Fibroblast of lung (primary cell): ENCODE measurements around the gene ISG15. TPM values are rescaled to one million over a fixed set of nuclear protein-coding genes. Genes with fewer than 3 reads are reported as not detected.

ENCODE experiments used
- DNase-seq, 2 donors: peaks; one replicate each; pipeline versions ENCODE4 v3.0.0 to v3.0.0-alpha.2; 2010; ENCODE audit warnings: low read depth in 2 of 2
- H2AFZ ChIP-seq: 2 replicates; pipeline ENCODE4 v1.5.1; 2012; ENCODE audit warnings: low read length, control low read depth, inconsistent platforms
- H3K27ac ChIP-seq: 2 replicates; pipeline ENCODE4 v1.5.1; 2011; ENCODE audit warnings: low read length, control low read depth; ENCODE audit not compliant: insufficient read depth
- H3K27me3 ChIP-seq: 2 replicates; pipeline ENCODE4 v1.5.1; 2011; ENCODE audit warnings: mild to moderate bottlenecking, low read length; ENCODE audit not compliant: control insufficient read depth, insufficient read depth
- H3K36me3 ChIP-seq: 2 replicates; pipeline ENCODE4 v1.5.1; 2011; ENCODE audit warnings: low read length; ENCODE audit not compliant: control insufficient read depth, insufficient read depth
- H3K4me1 ChIP-seq: 2 replicates; pipeline ENCODE4 v1.5.1; 2011; ENCODE audit warnings: low read length; ENCODE audit not compliant: control insufficient read depth, insufficient read depth; ENCODE audit errors: extremely low read depth
- H3K4me2 ChIP-seq: 2 replicates; pipeline ENCODE4 v1.5.1; 2011; ENCODE audit warnings: low read length, control low read depth; ENCODE audit not compliant: insufficient read depth; ENCODE audit errors: extremely low read depth
- H3K4me3 ChIP-seq, 4 experiments: fragments of 200-600 bp in 1 of 4; sonication (generic) in 1 of 4; replicated peaks in 1 of 4; 2 replicates each; pipeline ENCODE4 v1.5.1; 2011 to 2016; ENCODE audit warnings: low read length in 4 of 4, low read depth in 3 of 4, mild to moderate bottlenecking in 3 of 4, control low read depth in 2 of 4, inconsistent platforms in 1 of 4, mixed read lengths in 1 of 4; ENCODE audit not compliant: insufficient read depth in 1 of 4; ENCODE audit errors: control extremely low read depth in 1 of 4
- H3K79me2 ChIP-seq: 2 replicates; pipeline ENCODE4 v1.5.1; 2012; ENCODE audit warnings: mild to moderate bottlenecking, low read length, inconsistent platforms; ENCODE audit not compliant: control insufficient read depth, insufficient read depth
- H3K9ac ChIP-seq: 2 replicates; pipeline ENCODE4 v1.5.1; 2011; ENCODE audit warnings: mild to moderate bottlenecking, low read length, control low read depth; ENCODE audit not compliant: insufficient read depth
- H3K9me3 ChIP-seq: 2 replicates; pipeline ENCODE4 v1.5.1; 2012; ENCODE audit warnings: low read depth, low read length; ENCODE audit not compliant: control insufficient read depth, insufficient read depth
- H4K20me1 ChIP-seq: 2 replicates; pipeline ENCODE4 v1.5.1; 2011; ENCODE audit warnings: low read length; ENCODE audit not compliant: control insufficient read depth, insufficient read depth; ENCODE audit errors: extremely low read depth
- EZH2 ChIP-seq: IDR thresholded peaks from 2 replicates; pipeline ENCODE4 v1.5.1; 2012; ENCODE audit warnings: low read length, control low read depth, mild to moderate bottlenecking; ENCODE audit errors: missing control alignments
- polyA plus RNA-seq, 2 donors: library from polyadenylated mRNA; depleted of rRNA in 1 of 2; stranded (reverse) in 1 of 2; unstranded in 1 of 2; fragments of >200 nt; gene quantifications; 2 replicates each; pipeline ENCODE4 v1.2.1, GENCODE V29; 2011 to 2012; ENCODE audit warnings: missing spikeins in 1 of 2
- total RNA-seq: library from RNA; depleted of rRNA; stranded (reverse); fragments of >200 nt; gene quantifications from 2 replicates; pipeline ENCODE4 v1.2.1, GENCODE V29; 2014
- TF ChIP-seq, protein P1 (sequence below), 2 donors: IDR thresholded peaks in 1 of 2; conservative IDR thresholded peaks in 1 of 2; 1 replicate in 1 of 2; 2 replicates in 1 of 2; pipeline ENCODE4 v1.5.1; 2011 to 2012; ENCODE audit warnings: low read length in 2 of 2, control low read depth in 1 of 2, inconsistent platforms in 1 of 2, low read depth in 1 of 2, mild to moderate bottlenecking in 1 of 2

The ISG15 gene
- total and polyA plus RNA-seq, 2 donors (not counting 1 experiment from before 2014, with no cell fraction given): 24.2 to 93.3 TPM

DNA sequence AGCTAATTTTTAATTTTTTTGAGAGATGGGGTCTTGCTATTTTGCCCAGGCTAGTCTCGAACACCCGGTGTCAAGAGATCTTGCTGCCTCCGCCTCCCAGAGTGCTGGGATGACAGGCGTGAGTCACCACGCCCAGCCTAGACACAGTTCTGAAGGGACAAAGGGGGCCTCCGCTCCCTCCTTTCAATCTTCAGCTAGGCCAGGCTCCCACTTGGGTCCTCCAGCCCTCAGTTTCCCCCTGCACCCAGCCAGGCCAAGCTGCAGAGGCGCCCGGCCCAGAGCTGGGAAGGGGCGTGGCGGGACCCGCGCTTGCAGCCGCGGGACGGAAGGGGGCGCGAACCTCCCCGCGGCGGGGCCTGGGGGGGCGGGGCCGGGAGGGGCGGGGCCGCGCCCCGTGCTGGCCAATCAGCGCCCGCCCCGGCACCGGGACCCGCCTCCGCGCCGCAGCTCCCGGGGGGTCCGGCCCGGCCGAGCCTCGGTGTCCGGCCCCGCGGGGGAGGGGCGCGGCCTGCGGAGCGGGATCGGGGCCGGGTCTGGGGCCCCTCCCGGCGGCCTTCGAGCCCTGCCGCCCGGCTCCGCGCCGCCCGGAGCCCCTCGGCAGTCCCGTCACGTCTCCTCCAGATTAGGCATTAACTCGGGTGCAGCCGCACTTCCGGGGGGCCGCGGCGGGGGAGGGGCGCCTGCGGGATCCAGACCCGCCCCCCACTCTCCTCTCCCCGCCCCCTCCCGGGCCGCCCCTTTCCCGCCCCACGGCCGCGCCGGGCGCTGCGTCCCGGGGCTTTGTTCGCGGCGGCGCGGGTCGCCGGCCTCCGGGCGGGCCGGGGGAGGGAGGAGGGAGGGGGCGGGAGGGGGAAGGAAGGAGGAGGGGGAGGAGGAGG lies 6.1 kb downstream of the ISG15 start:
- peaks cover 9% of the 10 kb centered on the region for H3K36me3 ChIP-seq
- H3K27ac ChIP-seq: no peak overlapping the region
- peak overlapping the region; percentile 71 for H3K4me2 ChIP-seq
- TF ChIP-seq EZH2: no peak
- TF ChIP-seq, protein P1, sequence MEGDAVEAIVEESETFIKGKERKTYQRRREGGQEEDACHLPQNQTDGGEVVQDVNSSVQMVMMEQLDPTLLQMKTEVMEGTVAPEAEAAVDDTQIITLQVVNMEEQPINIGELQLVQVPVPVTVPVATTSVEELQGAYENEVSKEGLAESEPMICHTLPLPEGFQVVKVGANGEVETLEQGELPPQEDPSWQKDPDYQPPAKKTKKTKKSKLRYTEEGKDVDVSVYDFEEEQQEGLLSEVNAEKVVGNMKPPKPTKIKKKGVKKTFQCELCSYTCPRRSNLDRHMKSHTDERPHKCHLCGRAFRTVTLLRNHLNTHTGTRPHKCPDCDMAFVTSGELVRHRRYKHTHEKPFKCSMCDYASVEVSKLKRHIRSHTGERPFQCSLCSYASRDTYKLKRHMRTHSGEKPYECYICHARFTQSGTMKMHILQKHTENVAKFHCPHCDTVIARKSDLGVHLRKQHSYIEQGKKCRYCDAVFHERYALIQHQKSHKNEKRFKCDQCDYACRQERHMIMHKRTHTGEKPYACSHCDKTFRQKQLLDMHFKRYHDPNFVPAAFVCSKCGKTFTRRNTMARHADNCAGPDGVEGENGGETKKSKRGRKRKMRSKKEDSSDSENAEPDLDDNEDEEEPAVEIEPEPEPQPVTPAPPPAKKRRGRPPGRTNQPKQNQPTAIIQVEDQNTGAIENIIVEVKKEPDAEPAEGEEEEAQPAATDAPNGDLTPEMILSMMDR (conservative IDR thresholded peaks at IDR 0.05 in 1 of 2, IDR thresholded peaks at IDR 0.05 in 1 of 2; ENCODE audit: low read depth in 1 of 2, low read length in 2 of 2): peak in 1 of 2 donors; percentile 27
- peak overlapping the region in 3 of 4 experiments; percentile 17 to 49 (median 28) for H3K4me3 ChIP-seq
- H3K27me3 ChIP-seq: no peaks in the 10 kb centered on the region
- DNase-seq: peak; percentile 73 to 81
- H4K20me1 ChIP-seq: no peaks in the 10 kb centered on the region
- H3K79me2 ChIP-seq: no peaks in the 10 kb centered on the region
- H2AFZ ChIP-seq: peak overlapping the region; percentile 53
- H3K9me3 ChIP-seq: no peaks in the 10 kb centered on the region
- peak overlapping the region; percentile 53 for H3K9ac ChIP-seq
- peaks cover 5% of the 10 kb centered on the region for H3K4me1 ChIP-seq

DNA sequence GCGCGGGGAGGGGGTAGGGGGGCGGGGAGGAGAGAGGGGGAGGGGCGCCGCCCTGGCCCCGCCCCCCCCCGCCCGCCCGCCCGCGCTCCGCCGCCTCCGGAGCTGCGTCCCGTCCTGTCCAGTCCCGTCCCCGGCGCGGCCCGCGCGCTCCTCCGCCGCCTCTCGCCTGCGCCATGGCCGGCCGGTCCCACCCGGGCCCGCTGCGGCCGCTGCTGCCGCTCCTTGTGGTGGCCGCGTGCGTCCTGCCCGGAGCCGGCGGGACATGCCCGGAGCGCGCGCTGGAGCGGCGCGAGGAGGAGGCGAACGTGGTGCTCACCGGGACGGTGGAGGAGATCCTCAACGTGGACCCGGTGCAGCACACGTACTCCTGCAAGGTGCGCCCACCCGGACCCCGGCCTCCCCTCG lies 6.7 kb downstream of the ISG15 start, which contains the start of gene AGRN:
TSS of gene AGRN (plus strand) at position 121 of the 405 bp plus-strand sequence. CDS start at position 174, 53 bp downstream.
- Histone ChIP-seq H3K4me3 (peak within 1 kb of the TSS; percentile 28 to 61 (median 54)), H3K4me1 (peaks cover 5% of the 10 kb centered on the region), H4K20me1 (no peaks in the 10 kb centered on the region), H3K4me2 (peak within 1 kb of the TSS; percentile 71), H2AFZ (peak within 1 kb of the TSS; percentile 53), H3K9ac (peak within 1 kb of the TSS; percentile 53), H3K27ac (no peak within 1 kb of the TSS), H3K79me2 (no peaks in the 10 kb centered on the region), H3K36me3 (peaks cover 9% of the 10 kb centered on the region), H3K9me3 (no peaks in the 10 kb centered on the region), H3K27me3 (no peaks in the 10 kb centered on the region)
- no peak for DNase-seq
- no peak for TF ChIP-seq EZH2
- TF ChIP-seq, protein P1 (conservative IDR thresholded peaks at IDR 0.05 in 1 of 2, IDR thresholded peaks at IDR 0.05 in 1 of 2; ENCODE audit: low read depth in 1 of 2, low read length in 2 of 2): no peak

DNA sequence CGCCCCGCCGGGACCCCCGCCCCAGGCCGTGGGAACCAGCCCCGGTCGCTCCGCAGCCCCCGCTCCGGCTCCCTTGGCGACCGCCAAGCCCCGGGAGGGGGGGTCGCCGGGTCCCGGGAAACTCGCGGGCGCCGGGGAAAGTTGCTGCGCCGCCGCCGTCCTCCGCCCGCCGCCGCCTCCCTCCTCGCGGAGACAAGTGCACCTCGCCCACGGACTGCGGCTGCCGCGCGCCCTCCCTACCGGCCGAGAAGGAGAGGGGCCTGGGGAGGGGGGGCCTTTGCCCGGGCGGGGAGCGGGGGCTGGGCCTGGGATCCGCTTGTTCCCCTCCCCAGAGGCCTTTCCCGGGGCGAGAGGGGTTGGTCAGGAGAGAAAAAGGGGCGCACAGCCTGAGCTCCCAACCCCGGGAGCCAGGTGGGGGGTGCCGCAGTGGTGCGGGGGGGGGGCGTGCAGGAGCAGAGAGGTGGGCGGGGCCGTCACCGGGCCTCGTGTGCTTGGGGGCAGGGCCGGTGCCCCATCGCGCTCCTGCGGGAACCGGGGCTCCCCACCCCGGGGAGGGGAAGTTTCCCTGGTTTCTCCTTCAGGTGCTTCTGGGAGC lies 7.2 kb downstream of the ISG15 start:
- Histone ChIP-seq H3K4me3 (peak overlapping the region; percentile 13 to 61 (median 54)), H3K9ac (peak overlapping the region; percentile 52), H3K4me2 (peak overlapping the region; percentile 40), H2AFZ (no peak overlapping the region), H3K27me3 (no peaks in the 10 kb centered on the region), H3K27ac (no peak overlapping the region), H3K4me1 (peaks cover 5% of the 10 kb centered on the region), H3K36me3 (peaks cover 9% of the 10 kb centered on the region), H3K79me2 (no peaks in the 10 kb centered on the region), H3K9me3 (no peaks in the 10 kb centered on the region), H4K20me1 (no peaks in the 10 kb centered on the region)
- DNase-seq: peak in 1 of 2 donors; percentile 40
- TF ChIP-seq EZH2: no peak
- TF ChIP-seq, protein P1 (conservative IDR thresholded peaks at IDR 0.05 in 1 of 2, IDR thresholded peaks at IDR 0.05 in 1 of 2; ENCODE audit: low read depth in 1 of 2, low read length in 2 of 2): no peak
